NB4 (cell line): ENCODE measurements around the gene OOSP4A.

Experiments
- CTCF ChIP-seq: IDR thresholded peaks from one replicate; pipeline ENCODE4 v1.5.1; 2012; ENCODE audit warnings: low read depth, low read length
- MAX ChIP-seq: IDR thresholded peaks from 2 replicates; pipeline ENCODE4 v1.6.1; 2011; ENCODE audit warnings: low read depth, low read length
- MYC ChIP-seq: IDR thresholded peaks from 2 replicates; pipeline ENCODE4 v1.6.1; 2011; ENCODE audit warnings: low read depth, low read length
- POLR2A ChIP-seq: IDR thresholded peaks from 2 replicates; pipeline ENCODE4 v1.6.1; 2011; ENCODE audit warnings: mild to moderate bottlenecking; ENCODE audit not compliant: insufficient read length; ENCODE audit errors: extremely low read depth

DNA sequence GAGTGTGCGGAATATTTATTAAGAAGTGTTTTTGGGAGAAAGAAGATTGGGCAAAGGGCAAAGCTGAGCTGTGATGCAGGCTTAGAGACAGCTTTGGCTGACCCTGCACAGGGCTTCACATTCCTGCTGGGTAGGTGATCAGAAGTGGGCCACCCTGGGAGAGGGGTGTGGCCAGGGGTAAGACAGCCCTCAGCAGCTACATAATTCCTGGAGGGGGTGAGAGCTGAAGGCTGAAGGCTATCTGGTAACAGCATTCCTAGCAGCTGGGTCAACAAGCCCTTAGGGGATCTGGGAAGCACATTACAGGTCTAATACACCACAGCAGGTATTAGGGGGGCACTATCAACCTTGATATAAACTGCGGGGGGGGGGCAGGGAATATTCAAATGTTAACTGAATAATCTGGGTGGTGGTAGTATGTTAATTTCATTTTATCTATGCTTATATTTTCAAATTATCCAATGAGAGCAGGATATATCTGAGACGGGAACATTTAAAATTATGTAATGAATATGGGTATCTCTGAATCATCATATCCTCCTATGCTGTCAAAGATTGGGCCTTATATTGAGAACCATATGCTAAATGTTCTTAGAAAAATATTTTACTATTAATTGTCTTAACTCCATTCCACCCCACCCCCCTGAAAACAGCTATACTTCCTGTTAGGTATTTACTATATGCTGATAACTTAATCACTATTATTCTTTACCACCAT, 19.7 kb upstream of the OOSP4A start:
- no peak for TF ChIP-seq CTCF
- TF ChIP-seq MAX = no peak
- TF ChIP-seq POLR2A = no peak
- no peak for TF ChIP-seq MYC
